ENCODE measurements around the gene DOCK1.

GRCh38 chr10:127089446-127089845, 184.2 kb downstream of the DOCK1 start:
- no peak for TF ChIP-seq CTCF (IDR thresholded peaks at IDR 0.05)
- no peak for TF ChIP-seq POLR2A (IDR thresholded peaks at IDR 0.05)
